DMS 273 (cell line): ENCODE measurements around the gene FKBP5.
"Not testable (repeated sequence)": the region's sequence is repeated elsewhere in the genome, so short reads cannot be mapped to it uniquely, and the experiment has no call there.

Source experiments
- DNase-seq: peaks from one replicate; lab custom pipeline; 2025; ENCODE audit not compliant: unreplicated experiment; lab: John Stamatoyannopoulos, UW

Gene FKBP5

DNA sequence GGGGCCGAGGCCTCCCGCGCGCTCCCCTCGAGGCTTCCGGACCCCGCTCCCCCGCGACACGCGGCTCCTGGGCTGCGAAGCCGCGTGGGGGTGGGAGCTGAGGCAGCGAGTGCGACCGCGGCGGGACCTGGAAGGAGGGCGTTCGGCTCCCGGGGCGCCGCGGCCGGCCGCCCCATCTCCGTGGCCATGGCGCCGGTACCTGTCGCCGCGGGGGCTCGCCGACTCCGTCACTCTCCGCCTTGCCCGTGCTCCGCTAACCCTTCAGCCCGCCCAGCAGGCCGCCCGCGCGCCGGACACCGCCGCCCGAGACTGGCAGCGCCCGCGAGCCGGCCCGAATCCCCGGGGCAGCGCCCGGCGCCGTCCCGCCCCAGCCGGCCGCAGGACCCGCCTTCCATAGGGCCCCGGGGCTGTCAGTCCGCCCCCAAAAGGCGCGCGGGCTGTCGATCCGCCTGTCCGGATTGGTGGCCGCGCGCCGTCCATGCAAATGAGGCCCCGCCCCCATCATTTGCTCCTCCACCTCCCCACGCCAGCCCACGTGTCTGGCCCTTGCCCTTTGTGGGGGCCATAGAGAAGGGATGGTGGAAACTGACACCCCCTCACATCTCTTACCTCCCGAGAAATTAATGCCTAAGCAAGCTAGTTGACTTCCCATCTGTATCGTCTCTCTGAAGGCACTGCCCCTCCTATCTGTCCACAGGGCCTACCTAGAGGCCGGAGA, at the start of gene FKBP5:
TSS of gene FKBP5 (minus strand) at position 311 of the 718 bp plus-strand sequence. CDS start 46,091 bp downstream, outside the sequence.
- peak; percentile 96 for DNase-seq

DNA sequence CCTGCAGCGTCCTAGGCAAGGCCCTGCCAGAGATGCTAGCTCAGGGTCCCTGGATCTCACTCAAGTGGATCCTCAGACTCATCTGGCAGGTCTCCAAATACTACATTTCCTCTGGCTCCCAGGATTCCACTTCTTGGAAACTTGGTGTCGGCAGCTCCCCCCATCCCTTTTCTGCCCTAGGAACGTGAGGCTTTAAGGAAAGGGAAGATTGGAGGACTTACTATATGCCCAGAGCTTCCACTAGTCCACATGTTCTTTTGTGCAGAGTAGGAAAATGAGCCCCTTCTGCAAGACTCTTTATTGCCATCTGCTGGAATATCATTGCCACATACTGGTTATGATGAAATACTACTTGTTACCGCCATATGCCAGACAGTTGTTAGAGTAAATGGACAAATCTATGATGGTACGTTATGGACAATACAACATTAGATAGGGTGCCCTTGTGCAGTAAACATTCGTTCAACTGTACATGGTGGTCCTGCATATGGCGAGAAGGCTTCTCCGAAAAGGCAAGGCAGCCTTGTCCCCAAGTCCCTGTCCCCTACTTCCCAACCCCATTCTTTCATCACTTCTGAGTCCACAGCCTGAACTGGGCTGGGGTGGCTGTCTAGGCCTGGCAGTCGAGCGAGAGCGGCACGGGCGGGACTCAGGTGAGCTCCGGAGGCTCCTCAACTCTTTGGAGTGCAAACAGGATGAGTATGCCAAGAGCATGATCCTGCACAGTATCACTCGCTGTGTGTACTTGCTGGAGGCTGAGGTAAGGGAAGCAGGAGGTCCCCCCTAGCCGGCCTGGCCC, 48.9 kb upstream of the FKBP5 start:
- DNase-seq, result peak; percentile 93

DNA sequence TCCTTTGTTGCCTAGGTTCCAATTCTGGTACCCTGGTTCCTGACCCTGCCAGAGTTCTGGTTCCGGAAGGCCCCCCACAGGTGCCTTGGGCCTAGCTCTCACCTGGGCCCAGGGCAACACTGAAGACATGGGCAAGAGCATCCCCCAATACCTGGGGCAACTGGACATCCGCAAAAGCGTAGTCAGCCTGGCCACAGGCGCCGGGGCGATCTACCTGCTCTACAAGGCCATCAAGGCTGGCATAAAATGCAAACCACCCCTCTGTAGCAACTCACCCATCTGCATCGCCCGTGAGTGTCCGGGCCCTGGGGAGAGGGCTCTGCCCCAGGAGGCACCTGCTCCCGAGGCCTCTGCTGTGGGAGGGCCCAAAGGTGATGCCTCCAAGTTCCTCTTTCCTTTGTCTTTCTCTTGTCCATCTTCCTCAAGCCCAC, 48.3 kb upstream of the FKBP5 start, which contains the start of gene ARMC12:
TSS of gene ARMC12 (plus strand) at position 51 of the 431 bp plus-strand sequence. CDS start at position 128, 77 bp downstream.
- DNase-seq, result peak; percentile 51

DNA sequence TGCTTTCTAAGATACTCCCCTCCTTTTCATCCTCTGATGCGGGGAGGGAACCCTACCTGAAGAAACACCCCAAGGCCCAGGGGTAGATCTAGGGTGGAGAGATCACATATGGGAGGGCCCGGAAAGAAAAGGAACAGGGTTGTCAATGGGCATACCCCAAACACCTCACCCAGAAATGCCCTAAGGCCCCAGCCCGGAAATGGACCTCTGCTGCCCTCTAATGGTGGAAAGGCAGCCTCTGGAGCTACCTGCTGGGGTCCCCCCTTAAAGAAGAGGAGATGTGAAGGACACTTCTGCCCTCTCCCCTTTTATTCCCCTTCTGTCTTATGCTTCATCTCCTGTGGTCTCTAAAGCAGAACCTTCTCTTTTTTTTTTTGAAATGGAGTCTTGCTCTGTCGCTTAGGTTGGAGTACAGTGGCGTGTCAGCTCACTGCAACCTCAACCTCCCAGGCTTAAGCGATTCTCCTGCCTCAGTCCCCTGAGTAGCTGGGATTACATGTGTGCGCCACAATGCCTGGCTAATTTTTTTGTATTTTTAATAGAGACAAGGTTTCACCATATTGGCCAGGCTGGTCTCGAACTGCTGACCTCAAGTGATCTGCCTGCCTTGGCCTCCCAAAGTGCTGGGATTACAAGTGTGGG, 47.7 kb upstream of the FKBP5 start:
- peak; percentile 89 for DNase-seq

DNA sequence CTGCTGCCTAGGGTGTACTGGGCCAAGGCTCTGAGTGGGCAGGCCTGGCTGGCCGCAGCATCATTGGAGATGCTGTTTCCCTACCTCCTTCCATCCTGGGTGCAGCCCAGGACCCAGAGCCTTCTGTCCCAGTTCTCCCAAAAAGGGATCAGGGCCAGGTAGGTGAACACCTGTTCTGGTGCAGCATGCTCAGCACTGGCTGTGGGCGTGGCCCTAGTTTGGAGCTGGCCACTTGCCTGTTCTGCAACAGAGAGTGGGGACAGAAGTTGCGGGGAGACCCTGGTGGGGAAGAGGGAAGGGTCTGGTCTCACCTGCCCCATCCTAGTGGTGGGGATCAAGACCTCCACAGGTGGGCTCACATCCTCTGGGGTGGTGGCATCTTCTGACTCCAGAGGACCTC, 46.7 kb upstream of the FKBP5 start:
- no peak for DNase-seq

DNA sequence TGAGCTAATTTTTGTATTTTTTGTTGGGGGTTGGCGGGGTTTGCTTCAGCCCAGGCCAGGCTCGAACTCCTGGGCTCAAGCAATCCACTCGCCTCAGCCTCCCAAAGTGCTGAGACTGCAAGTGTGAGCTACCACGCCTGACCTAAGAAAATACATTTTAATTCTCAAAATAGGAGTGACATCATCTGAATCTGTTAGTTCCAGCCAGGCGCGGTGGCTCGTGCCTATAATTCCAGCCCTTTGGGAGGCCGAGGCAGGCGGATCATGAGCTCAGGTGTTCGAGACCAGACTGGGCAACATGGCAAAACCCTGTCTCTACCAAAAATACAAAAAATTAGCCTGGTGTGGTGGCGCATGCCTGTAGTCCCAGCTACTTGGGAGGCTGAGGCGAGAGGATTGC, 45.6 kb upstream of the FKBP5 start:
- DNase-seq, result not testable (repeated sequence)

DNA sequence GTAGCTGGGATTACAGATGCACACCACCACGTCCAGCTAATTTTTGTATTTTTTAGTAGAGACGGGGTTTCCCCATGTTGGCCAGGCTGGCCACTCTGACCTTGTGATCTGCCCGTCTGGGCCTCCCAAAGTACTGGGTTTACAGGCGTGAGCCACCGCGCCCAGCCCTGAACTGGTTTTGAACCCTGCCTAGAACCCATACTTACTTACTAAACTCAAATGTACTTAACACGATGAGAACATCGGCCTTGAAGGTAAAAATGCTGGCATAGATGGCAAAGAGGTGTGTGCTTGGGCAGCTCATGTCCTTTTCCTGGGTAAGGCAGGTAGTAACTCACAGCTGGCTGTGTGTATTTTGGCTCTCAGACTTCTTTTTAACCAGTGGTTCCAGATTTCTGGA, 44.9 kb upstream of the FKBP5 start:
- no peak for DNase-seq

DNA sequence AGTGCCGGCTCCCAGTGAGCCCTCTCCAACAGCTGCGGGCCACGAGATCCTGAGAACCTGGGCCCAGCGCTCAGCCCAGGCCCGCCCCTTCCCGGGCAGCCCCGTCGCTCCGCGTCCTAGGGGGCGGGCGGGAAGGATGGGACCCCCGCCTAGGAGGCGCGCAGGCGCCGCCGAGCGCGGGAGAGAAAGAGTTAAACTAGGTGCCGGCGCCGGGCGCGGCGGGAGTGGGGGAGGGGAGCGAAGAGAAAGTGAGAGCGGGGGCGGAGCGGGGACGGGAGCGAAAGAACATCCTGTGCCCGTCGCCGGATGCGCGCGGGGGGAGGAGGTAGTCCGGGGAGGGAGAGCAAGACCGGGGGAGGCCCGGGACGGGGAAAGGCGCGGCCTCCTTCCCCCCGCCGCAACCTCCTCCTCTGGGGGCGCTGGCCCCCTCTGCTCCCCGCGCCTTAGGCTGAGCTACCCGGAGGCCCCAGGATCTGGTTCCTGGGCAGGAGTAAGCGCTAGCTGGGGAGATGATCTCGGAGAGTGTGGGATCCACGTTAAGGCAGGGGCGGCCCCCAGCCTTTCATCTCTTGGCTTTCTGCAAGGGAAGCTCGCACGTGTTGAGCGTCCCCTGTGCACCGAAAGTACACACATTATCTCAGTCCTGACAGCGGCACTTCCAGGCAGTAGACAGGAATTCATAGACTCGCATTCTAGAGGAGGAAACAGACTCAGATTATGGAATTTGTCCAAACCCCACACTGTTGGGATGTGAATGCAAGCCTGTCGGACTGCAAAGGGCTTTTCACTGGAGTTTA, 43.2 kb upstream of the FKBP5 start:
- DNase-seq, result peak; percentile 96

DNA sequence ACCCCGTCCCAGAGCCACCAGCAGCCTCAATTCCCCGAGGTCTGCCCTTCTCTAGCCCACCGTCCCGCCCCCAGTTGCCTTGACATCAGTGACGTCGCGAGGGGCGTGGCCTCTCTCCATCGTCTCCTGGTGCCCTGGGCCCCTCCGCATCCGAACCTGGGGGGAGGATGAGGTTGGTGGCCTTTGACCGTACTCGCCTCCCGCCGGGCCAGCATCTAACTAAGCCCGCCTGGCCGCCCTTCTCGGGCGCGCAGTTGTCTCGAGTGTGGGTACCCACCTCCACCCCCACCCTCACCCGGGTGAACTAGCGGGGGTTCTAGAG, 42.7 kb upstream of the FKBP5 start:
- peak; percentile 97 for DNase-seq

DNA sequence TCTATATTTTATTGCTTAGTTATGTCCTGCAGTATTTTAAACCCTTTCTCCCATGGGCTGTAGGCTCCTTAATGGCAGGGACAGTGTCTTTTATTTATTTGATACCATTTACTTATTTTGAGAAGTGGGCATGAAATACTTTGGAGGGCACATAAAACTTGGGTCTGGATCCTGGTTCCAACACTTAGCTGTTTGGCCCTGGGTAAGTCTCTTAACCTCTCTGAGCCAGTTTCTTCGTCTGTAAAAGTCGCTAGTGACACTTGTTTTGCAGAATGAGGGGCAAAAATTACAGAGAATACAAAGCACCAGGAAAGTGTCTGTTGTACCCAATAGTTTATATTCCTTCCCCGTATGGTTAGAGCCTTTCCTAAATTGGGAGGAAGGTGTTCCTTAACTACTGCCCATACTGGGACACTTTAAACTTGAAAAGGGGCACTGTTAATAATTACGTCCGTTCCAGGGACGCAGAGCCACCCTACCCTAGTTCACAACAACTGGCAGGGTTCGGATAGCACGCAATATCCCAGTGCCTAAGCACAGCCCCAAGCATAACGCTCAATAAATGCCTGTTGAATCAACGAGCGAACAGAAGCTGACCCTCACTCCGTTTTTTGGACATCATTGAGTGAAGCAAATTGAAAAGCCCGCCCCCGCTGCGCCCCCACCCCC, 42.2 kb upstream of the FKBP5 start:
- no peak for DNase-seq

DNA sequence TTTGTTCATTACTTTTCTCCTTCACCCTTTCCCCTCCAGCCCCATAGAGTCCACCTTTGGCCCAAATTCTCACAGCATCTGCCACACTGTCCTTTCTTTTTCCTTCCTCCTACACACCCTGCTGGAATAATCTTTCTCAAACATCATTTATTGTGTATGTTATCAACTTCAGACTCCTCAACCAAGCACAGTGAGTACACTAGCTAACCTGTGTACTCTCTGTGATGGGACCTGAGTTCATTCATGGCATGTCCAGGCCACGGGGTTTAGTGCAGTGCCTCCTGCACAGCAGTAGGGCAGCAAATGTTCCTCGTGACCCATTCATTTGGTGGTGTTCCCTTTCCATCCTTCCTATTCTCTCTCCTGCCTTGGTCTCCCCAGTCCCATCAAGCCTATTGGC, 41.0 kb upstream of the FKBP5 start:
- no peak for DNase-seq

DNA sequence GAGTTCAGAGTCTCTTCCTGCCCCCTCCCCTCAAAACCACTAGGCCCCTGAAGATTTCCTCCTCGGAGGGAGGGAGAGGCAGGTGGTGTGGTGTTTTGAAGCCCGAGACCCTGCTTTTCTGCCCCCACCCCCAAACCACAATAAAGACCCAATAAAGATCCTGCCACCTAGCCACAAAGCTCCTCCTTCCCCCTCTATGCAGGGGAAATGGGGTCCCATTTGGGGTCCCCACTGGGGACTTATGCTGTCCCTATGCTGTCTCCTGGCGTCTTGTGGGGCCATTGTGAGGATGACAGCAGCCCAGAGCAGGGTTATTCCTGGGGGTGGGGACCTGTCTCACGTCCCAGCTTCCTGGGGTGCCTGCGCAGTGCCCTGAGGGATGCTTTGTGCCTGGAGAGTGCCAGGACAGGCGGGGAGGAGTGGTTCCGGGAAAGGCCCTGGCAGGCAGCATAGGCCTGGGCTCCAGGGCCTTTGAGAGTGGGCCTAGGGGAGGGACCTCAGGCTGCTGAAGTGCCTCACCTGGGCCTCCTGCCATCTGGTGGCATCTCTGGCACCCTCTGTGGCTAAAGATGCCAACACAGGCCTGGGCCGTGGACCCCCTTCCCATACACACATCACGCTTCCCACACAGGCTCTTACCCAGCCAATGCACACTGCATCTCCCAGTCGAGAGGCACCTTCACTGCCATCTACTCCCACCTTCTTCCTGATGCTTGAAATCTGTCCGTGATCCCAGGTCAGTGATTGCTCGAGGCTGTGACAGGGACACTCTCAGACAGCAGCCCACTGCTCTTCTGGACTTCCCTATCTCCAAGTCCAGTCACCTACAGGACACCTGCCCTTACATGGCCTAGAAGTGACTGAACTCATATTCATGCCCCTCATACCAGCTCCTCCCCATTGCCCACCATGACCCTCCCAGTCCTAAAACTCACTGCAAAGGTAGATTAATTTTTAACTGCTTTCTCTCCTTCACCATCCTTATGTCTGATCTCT, 40.3 kb upstream of the FKBP5 start:
- peak; percentile 48 for DNase-seq

DNA sequence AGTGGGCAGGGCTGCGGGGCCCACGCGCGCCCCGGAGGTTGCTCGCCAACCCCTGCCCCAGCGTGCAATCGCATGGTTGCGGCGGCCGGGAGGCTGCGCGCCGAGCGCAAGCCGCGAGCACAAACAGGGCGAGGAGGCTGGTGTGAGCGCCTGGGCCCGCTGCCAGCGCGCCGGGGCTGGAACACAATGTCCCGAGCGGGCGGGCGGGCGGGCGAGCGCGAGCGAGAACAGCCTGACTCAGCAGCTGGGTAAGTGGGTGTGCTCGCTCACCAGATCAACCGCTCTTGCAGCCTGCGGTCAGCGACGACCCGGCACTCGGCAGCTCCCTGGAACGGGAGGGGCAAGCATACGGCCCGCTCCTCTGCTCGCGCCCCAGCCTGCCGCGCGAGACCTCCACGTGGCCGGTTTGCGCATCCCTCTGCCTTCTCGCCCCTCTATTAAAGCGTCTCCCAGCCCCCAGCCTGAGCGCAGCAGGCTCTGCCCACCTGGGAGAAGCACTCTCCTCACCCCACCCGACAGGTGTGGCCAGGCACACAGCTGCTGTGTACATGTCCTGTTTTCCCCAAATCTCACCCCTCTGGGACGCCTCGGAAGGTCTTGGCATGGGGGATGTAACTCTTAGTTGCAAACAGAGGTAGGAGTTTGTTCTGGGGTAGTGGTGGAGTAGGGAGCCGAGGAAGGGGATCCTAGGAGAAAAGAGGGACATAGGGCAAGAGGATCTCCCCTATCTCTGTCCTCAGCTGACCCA, 39.4 kb upstream of the FKBP5 start:
- DNase-seq, result peak; percentile 97

DNA sequence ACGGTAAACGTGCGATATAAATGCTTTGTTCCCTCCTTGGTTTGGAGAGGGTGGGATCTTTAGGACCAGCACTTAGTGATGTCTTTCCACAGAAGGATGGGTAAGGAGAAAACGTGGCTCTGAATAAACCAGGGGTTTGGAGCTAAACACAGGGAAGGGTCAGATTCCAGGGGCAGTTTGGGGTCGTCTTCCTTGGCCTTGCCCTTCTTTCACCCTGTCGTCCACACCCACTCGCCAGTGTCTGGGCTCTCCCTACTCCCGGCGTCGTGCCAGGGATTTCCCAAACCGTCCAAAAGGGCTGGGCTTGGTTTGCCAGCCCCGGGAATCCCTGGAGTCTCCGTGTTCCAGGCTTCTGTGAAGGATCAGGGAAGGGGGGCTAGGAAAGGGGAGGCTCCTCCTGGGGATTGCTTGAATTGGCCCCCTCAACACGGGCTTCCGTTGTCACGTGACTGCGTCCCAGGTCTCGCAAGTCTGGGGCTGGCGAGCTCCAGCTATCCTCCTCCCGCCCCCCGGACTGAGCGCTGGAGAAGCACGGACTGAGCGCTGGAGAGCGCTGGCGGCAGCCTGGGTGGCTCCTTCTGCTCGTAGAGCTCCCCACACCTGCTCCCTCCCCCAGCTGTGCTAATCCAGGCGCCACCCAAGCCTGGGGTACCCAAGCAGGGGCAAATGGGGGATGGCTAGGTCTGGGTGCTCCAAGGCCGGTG, 38.7 kb upstream of the FKBP5 start:
- DNase-seq, result peak; percentile 93

DNA sequence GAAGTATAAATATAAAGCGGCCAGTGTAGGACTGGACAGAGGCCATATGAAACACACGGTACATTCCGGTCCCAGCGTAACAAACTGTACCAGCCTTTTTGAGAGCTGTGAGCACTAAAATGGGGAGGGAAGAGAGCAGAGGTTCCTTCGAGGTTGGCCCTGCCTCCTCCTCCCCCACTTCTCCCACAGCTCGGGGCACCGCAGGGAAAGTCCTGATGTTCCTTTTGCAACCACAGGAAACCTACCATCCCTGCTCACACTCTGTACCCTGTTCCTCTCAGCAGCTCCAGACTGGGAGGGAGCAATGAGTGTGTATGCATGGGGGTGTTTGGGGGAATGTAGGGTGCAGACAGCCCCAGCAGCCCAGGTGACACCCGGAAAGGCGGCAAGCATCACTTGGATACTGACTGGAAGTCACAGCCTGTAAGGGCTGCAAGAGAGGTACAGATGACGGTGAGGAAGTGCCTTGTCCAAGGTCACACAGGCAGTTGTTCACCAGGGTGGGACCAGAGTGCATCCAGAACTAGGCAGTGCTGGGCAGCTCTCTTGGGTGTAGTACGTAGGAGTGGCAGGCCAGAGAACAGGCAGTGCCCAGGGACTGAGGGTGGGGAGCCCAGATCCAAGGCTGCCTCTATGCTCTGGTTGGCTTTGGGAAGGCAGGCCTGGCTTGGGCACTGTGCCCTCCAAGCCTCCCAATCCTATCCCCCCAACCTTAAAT, 37.2 kb upstream of the FKBP5 start:
- no peak for DNase-seq

DNA sequence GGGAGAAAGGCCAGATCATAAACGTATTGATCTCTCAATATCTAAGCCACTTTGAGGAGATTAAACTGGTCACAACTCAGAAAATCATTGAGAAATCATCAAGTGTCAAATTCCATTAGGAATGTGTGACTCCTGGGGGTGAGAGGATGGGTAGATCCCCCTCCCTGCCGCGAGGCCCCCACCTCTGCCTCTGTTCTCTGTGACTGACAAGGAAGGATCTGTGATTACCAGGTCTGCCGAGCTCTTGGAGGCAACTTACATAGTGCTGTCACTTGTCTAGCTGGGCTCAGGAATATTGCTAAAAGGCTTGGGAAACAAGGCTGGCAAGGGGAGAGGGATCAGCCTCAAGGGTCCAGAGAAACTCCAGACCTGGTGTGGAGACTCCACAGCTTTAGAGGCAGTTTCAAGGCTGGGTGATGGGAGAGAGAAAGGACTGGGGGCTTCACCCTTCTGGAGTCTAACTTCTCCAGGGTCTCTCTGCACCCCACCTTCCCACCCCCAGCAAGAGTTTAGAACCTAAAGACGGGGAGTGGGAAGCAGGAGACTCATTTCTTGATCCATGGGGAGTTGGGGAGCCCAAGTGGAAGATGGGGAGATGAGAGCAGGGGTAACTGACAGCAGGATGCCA, 36.5 kb upstream of the FKBP5 start:
- no peak for DNase-seq

DNA sequence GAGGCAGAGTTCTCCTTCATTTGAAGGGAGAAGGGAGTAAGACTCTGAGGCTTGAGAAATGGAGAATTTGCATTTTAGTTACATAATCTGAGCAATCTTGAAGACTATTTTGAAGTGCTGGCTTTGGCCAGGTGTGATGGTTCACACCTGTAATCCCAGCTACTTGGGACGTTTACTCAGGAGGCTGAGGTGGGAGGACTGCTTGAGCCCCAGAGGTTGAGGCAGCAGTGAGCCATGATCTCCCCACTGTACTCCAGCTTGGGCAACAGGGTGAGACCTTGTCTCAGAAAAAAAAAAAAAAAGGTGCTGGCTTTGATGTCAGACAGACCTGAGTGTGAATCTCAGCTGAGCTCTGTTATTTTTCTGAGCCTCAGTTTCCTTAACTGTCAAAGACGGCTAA, 35.8 kb upstream of the FKBP5 start:
- no peak for DNase-seq
